K562 treated with DMSO at 1 percent for 24 hours (cell line): ENCODE results near the gene DROSHA. TPM values are rescaled to one million over a fixed set of nuclear protein-coding genes. Genes with fewer than 3 reads are reported as not detected.

Source experiments
- total RNA-seq: library from RNA; unstranded; fragments of 300-600 nt; gene quantifications from 2 replicates; pipeline ENCODE4 v1.2.3, GENCODE V29; 2022; ENCODE audit warnings: low read depth; ENCODE audit not compliant: insufficient read depth

The DROSHA gene, protein sequence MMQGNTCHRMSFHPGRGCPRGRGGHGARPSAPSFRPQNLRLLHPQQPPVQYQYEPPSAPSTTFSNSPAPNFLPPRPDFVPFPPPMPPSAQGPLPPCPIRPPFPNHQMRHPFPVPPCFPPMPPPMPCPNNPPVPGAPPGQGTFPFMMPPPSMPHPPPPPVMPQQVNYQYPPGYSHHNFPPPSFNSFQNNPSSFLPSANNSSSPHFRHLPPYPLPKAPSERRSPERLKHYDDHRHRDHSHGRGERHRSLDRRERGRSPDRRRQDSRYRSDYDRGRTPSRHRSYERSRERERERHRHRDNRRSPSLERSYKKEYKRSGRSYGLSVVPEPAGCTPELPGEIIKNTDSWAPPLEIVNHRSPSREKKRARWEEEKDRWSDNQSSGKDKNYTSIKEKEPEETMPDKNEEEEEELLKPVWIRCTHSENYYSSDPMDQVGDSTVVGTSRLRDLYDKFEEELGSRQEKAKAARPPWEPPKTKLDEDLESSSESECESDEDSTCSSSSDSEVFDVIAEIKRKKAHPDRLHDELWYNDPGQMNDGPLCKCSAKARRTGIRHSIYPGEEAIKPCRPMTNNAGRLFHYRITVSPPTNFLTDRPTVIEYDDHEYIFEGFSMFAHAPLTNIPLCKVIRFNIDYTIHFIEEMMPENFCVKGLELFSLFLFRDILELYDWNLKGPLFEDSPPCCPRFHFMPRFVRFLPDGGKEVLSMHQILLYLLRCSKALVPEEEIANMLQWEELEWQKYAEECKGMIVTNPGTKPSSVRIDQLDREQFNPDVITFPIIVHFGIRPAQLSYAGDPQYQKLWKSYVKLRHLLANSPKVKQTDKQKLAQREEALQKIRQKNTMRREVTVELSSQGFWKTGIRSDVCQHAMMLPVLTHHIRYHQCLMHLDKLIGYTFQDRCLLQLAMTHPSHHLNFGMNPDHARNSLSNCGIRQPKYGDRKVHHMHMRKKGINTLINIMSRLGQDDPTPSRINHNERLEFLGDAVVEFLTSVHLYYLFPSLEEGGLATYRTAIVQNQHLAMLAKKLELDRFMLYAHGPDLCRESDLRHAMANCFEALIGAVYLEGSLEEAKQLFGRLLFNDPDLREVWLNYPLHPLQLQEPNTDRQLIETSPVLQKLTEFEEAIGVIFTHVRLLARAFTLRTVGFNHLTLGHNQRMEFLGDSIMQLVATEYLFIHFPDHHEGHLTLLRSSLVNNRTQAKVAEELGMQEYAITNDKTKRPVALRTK (N-terminal part only)
- 28.2 and 30.3 TPM in 2 replicates for total RNA-seq

GRCh38 chr5:31531888-31532547 lies at the start of gene DROSHA, which contains the start of gene C5orf22:
Gene DROSHA (minus strand): TSS chr5:31532093. CDS start chr5:31529059, 3,034 bp downstream.
Gene C5orf22 (plus strand): TSS chr5:31532301. CDS start chr5:31532393, 92 bp downstream.

Other genes starting within 250 kb of the DROSHA start
- 9.7 and 14.4 TPM in 2 replicates for gene C5orf22, start 208 bp upstream of the DROSHA start, total RNA-seq
- 0.06 and 0.24 TPM in 2 replicates for gene PDZD2, start 107.0 kb upstream of the DROSHA start, total RNA-seq